NT2/D1 (cell line): Measurements from ENCODE around the gene SRGAP2.
"Not testable (repeated sequence)": the region's sequence is repeated elsewhere in the genome, so short reads cannot be mapped to it uniquely, and the experiment has no call there.

Source experiments
- YY1 ChIP-seq: IDR thresholded peaks from 2 replicates; pipeline ENCODE4 v1.6.1; 2011; ENCODE audit not compliant: insufficient read length, insufficient read depth
- ZNF274 ChIP-seq: IDR thresholded peaks from 2 replicates; pipeline ENCODE4 v1.6.1; 2011; ENCODE audit warnings: mild to moderate bottlenecking, low read depth, low read length

DNA sequence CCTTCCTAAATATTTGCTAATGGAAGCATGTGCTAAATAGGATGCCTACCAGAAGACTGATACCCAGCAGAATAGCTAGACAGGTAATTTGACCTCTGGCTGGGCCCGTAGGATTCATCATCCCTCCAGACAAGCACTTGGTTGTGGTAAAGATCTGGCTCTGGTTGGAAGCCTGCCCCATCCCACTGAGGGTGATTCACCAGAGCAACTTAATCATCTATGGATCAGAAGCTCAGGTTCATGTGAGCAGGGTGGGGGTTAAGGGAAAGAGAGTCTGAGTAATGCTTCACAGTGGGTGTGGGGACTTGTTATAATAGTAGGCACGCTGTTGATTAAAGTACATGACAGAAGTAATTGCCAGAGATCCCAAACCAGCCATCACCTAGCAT is 27.2 kb upstream of the SRGAP2 start:
- TF ChIP-seq ZNF274, YY1: not testable (repeated sequence)
